ENCODE results near the gene RCL1. TPM values are rescaled to one million over a fixed set of nuclear protein-coding genes. Genes with fewer than 3 reads are reported as not detected.

The RCL1 gene
- total RNA-seq, 1 experiment from 2014 or later = 9.5 TPM

DNA sequence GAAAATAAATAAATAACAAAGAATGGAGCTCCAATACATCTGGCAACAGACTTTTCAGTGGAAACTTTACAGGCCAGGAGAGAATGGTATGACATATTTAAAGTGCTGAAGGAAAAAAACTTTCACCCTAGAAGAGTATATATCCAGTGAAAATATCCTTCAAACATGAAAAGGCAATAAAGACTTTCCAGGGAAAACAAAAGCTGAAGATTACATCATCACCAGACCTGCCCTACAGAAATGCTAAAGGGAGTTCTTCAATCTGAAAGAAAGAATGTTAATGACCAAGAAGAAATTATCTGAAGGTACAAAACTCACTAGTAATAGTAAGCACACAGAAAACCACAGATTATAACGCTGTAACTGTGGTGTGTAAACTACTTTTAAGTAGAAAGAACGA, 8.3 kb upstream of the RCL1 start:
- DNase-seq = no peak
- H3K36me3 ChIP-seq (ENCODE audit: low read depth) = no peaks in the 10 kb centered on the region
- H3K4me3 ChIP-seq = no peak overlapping the region
- no TSS peak for BruUV-seq (replicated peaks)
- H3K27me3 ChIP-seq (ENCODE audit: insufficient read depth, low read depth) = no peaks in the 10 kb centered on the region
- no peak overlapping the region for H3K4me2 ChIP-seq
- H3K27ac ChIP-seq = no peak overlapping the region
- no peaks in the 10 kb centered on the region for H3K9me3 ChIP-seq (ENCODE audit: insufficient read depth, low read depth)
- no peak overlapping the region for H2AFZ ChIP-seq
- no peaks in the 10 kb centered on the region for H4K20me1 ChIP-seq (ENCODE audit: insufficient read depth)
- ChIA-PET POLR2A (ENCODE audit: unreplicated experiment) (no interaction called here), CTCF (interaction anchor here (0.7 kb wide), 1 partner anchor 159 kb away, joined by 3 read pairs; no protein-coding TSS in a partner anchor)
- intact Hi-C loops (cut with micrococcal nuclease; ENCODE audit: unreplicated experiment) = no loop called here
- no peaks in the 10 kb centered on the region for H3F3A ChIP-seq (ENCODE audit: insufficient read depth, low read depth)
- TF ChIP-seq, protein P1, sequence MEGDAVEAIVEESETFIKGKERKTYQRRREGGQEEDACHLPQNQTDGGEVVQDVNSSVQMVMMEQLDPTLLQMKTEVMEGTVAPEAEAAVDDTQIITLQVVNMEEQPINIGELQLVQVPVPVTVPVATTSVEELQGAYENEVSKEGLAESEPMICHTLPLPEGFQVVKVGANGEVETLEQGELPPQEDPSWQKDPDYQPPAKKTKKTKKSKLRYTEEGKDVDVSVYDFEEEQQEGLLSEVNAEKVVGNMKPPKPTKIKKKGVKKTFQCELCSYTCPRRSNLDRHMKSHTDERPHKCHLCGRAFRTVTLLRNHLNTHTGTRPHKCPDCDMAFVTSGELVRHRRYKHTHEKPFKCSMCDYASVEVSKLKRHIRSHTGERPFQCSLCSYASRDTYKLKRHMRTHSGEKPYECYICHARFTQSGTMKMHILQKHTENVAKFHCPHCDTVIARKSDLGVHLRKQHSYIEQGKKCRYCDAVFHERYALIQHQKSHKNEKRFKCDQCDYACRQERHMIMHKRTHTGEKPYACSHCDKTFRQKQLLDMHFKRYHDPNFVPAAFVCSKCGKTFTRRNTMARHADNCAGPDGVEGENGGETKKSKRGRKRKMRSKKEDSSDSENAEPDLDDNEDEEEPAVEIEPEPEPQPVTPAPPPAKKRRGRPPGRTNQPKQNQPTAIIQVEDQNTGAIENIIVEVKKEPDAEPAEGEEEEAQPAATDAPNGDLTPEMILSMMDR (conservative IDR thresholded peaks at IDR 0.05) = no peak
- TF ChIP-seq EZH2 (IDR thresholded peaks at IDR 0.05; ENCODE audit: low read depth) = no peak
- H3K4me1 ChIP-seq (replicated peaks; ENCODE audit: insufficient read depth) = no peaks in the 10 kb centered on the region
- no peaks in the 10 kb centered on the region for H3K9me2 ChIP-seq (ENCODE audit: insufficient read depth)
- no peaks in the 10 kb centered on the region for H3K79me2 ChIP-seq (ENCODE audit: low read depth)

DNA sequence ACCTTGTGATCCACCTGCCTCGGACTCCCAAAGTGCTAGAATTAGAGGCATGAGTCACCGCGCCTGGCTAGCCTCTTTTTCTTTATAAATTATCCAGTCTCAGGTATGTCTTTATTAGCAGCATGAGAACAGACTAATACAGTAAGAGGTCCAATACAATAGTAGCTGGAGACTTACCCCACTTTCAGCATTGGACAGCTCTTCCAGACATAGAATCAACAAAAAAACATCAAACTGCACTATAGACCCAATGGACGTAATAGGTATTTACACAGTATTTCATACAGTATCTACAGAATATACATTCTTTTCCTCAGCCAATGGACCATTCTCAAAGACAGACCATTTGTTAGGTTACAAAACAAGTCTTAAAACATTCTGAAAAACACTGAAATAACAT, 6.1 kb upstream of the RCL1 start:
- no peaks in the 10 kb centered on the region for H3F3A ChIP-seq (ENCODE audit: insufficient read depth, low read depth)
- no peaks in the 10 kb centered on the region for H3K9me3 ChIP-seq (ENCODE audit: insufficient read depth, low read depth)
- H2AFZ ChIP-seq = no peak overlapping the region
- DNase-seq = no peak
- BruUV-seq (replicated peaks) = no TSS peak
- no peak overlapping the region for H3K27ac ChIP-seq
- CTCF ChIA-PET = no interaction called here
- no peaks in the 10 kb centered on the region for H3K27me3 ChIP-seq (ENCODE audit: insufficient read depth, low read depth)
- no peak overlapping the region for H3K4me3 ChIP-seq
- intact Hi-C loops (cut with micrococcal nuclease; ENCODE audit: unreplicated experiment) = no loop called here
- no peaks in the 10 kb centered on the region for H3K4me1 ChIP-seq (replicated peaks; ENCODE audit: insufficient read depth)
- H4K20me1 ChIP-seq (ENCODE audit: insufficient read depth) = no peaks in the 10 kb centered on the region
- H3K79me2 ChIP-seq (ENCODE audit: low read depth) = no peaks in the 10 kb centered on the region
- no peak for TF ChIP-seq EZH2 (IDR thresholded peaks at IDR 0.05; ENCODE audit: low read depth)
- TF ChIP-seq, protein P1 (conservative IDR thresholded peaks at IDR 0.05) = no peak
- POLR2A ChIA-PET (ENCODE audit: unreplicated experiment) = no interaction called here
- no peaks in the 10 kb centered on the region for H3K9me2 ChIP-seq (ENCODE audit: insufficient read depth)
- no peak overlapping the region for H3K4me2 ChIP-seq
- H3K36me3 ChIP-seq (ENCODE audit: low read depth) = no peaks in the 10 kb centered on the region

GRCh38 chr9:4787876-4788275, 4.9 kb upstream of the RCL1 start:
- Histone ChIP-seq H3K36me3 (ENCODE audit: low read depth) (no peaks in the 10 kb centered on the region), H3K4me2 (no peak overlapping the region), H3F3A (ENCODE audit: insufficient read depth, low read depth) (no peaks in the 10 kb centered on the region), H2AFZ (no peak overlapping the region), H3K4me1 (replicated peaks; ENCODE audit: insufficient read depth) (no peaks in the 10 kb centered on the region), H3K4me3 (no peak overlapping the region), H3K9me2 (ENCODE audit: insufficient read depth) (no peaks in the 10 kb centered on the region), H4K20me1 (ENCODE audit: insufficient read depth) (no peaks in the 10 kb centered on the region), H3K27me3 (ENCODE audit: insufficient read depth, low read depth) (no peaks in the 10 kb centered on the region), H3K79me2 (ENCODE audit: low read depth) (no peaks in the 10 kb centered on the region), H3K9me3 (ENCODE audit: insufficient read depth, low read depth) (no peaks in the 10 kb centered on the region), H3K27ac (no peak overlapping the region)
- intact Hi-C loops (cut with micrococcal nuclease; ENCODE audit: unreplicated experiment) = no loop called here
- CTCF ChIA-PET = no interaction called here
- TF ChIP-seq, protein P1 (conservative IDR thresholded peaks at IDR 0.05) = no peak
- TF ChIP-seq EZH2 (IDR thresholded peaks at IDR 0.05; ENCODE audit: low read depth) = no peak
- POLR2A ChIA-PET (ENCODE audit: unreplicated experiment) = no interaction called here
- DNase-seq = no peak
- BruUV-seq (replicated peaks) = no TSS peak
